Adrenal gland (tissue), 12 donors: ENCODE results near the gene RPS24. TPM values are rescaled to one million over a fixed set of nuclear protein-coding genes. Genes with fewer than 3 reads are reported as not detected.

ENCODE experiments used
- DNase-seq, 7 donors: peaks; one replicate each; pipeline ENCODE4 v3.0.0-alpha.2; 2019 to 2020
- H3K27ac ChIP-seq, 5 donors: fragments of 200-600 bp; sonication (generic) in 4 of 5; 1 replicate in 3 of 5; 2 replicates in 2 of 5; pipeline versions ENCODE4 v1.5.1 to v1.8.0; 2016 to 2020; ENCODE audit warnings: mild to moderate bottlenecking in 1 of 5
- H3K27me3 ChIP-seq: fragments of 200-600 bp; 2 replicates; pipeline ENCODE4 v1.8.0; 2021
- H3K36me3 ChIP-seq, 2 donors: fragments of 200-600 bp; replicated peaks in 1 of 2; 1 replicate in 1 of 2; 2 replicates in 1 of 2; pipeline versions ENCODE4 v1.5.1 to v1.8.0; 2018 to 2022
- H3K4me1 ChIP-seq, 2 donors: fragments of 200-600 bp; replicated peaks in 1 of 2; 1 replicate in 1 of 2; 2 replicates in 1 of 2; pipeline versions ENCODE4 v1.5.1 to v1.8.0; 2018 to 2021
- H3K4me3 ChIP-seq, 4 donors: fragments of 200-600 bp; sonication (generic) in 3 of 4; one replicate each; pipeline ENCODE4 v1.5.1; 2016 to 2018
- H3K9me3 ChIP-seq, 3 donors: fragments of 200-600 bp; sonication (generic) in 1 of 3; replicated peaks in 1 of 3; 1 replicate in 2 of 3; 2 replicates in 1 of 3; pipeline versions ENCODE4 v1.5.1 to v1.8.0; 2016 to 2021
- POLR2A ChIP-seq, 2 donors: fragments of 450-650 bp; IDR thresholded peaks; one replicate each; pipeline ENCODE4 v1.6.1; 2017; ENCODE audit warnings: antibody characterized with exemption in 2 of 2, mild to moderate bottlenecking in 2 of 2, moderate library complexity in 1 of 2
- WGBS, 4 donors: extraction: QIAGEN DNeasy Blood & Tissue Kit in 2 of 4; methylation state at CpG; one replicate each; pipeline versions ENCODE4 v1.1.5 to v1.1.7; 2013 to 2017; 5-methylcytosine and 5-hydroxymethylcytosine counted together
- intact Hi-C, 2 donors: fragments of 100-400 bp; cut with DNase I; formaldehyde crosslinking; loops; one replicate each; pipeline versions ENCODE4 v1.14.1 to v1.15.0; 2022 to 2023
- polyA plus RNA-seq, 3 donors: library from polyadenylated mRNA; stranded (reverse); fragments of 200-250 nt in 2 of 3; fragments of 350-450 nt in 1 of 3; fragmentation: Illumina TruSeq in 1 of 3; extraction: RNeasy Lipid Tissue Mini Kit (QIAGEN cat#74804) in 1 of 3; gene quantifications; one replicate each; pipeline ENCODE4 v1.2.3, GENCODE V29; 2013 to 2014
- total RNA-seq, 9 donors: library from RNA; depleted of rRNA in 4 of 9; stranded (reverse); fragments of >200 nt in 4 of 9; fragments of 120-200 nt in 1 of 9; fragmentation: NEBNext Ultra II Directional in 1 of 9; extraction: Animal tissue kit (Norgen Biotek cat#: 25700) in 1 of 9; gene quantifications; one replicate each; pipeline versions ENCODE4 v1.1.0 to v1.2.4, GENCODE V29; 2013 to 2023
- TF ChIP-seq, protein P1 (sequence below), 6 experiments: fragments of 450-650 bp in 4 of 6; fragments of 200-600 bp in 2 of 6; sonication (generic) in 1 of 6; IDR thresholded peaks; 1 replicate in 5 of 6; 2 replicates in 1 of 6; pipeline versions ENCODE4 v1.5.1 to v1.8.0; 2016 to 2021; ENCODE audit warnings: antibody characterized with exemption in 6 of 6, mild to moderate bottlenecking in 2 of 6, moderate library complexity in 1 of 6
- donor health status: healthy with polysubstance abuse.
- donor health status: Bipolar disorder and iron deficiency.
- donor health status: DM: yes; HTN: yes; CAD: no.
- donor health status: DM: no; HTN: no; CAD: no.
- donor health status: DM: no; HTN: no; CAD: no.
- donor health status: DM: yes; HTN: yes; CAD: no.

Gene RPS24
- total and polyA plus RNA-seq, 12 donors = 1,129 to 4,974 (median 1,962) TPM

DNA sequence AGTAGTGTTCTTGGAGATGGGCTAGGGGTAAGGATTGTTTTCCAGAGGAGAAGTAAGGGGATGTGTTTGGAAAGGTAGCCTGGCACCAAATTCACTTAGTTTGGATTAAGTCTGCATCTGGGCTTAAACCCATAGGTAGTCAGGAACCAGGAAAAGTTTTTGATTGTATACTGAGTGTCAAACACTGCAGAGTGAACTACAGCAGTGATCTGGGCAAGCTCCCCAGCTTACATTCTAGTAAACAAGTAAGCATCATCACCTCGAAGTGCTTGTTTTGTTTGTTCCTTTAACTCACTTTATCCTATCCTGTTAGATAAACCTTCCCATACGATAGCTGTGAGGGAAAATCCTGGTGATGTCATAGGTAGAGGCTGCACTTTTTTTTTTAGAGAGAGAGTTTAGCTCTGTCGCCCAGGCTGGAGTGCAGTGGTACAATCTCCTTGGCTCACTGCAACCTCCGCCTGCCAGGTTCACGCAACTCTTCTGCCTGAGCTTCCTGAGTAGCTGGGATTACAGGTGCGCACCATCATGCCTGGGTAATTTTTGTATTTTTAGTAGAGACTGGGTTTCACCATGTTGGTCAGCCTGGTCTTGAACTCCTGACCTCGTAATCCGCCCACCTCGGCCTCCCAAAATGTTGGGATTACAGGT is 2.4 kb downstream of the RPS24 start:
- no peak for TF ChIP-seq POLR2A (IDR thresholded peaks at IDR 0.05)
- TF ChIP-seq, protein P1, sequence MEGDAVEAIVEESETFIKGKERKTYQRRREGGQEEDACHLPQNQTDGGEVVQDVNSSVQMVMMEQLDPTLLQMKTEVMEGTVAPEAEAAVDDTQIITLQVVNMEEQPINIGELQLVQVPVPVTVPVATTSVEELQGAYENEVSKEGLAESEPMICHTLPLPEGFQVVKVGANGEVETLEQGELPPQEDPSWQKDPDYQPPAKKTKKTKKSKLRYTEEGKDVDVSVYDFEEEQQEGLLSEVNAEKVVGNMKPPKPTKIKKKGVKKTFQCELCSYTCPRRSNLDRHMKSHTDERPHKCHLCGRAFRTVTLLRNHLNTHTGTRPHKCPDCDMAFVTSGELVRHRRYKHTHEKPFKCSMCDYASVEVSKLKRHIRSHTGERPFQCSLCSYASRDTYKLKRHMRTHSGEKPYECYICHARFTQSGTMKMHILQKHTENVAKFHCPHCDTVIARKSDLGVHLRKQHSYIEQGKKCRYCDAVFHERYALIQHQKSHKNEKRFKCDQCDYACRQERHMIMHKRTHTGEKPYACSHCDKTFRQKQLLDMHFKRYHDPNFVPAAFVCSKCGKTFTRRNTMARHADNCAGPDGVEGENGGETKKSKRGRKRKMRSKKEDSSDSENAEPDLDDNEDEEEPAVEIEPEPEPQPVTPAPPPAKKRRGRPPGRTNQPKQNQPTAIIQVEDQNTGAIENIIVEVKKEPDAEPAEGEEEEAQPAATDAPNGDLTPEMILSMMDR (IDR thresholded peaks at IDR 0.05) = no peak
- Histone ChIP-seq H3K27ac (peak overlapping the region in 1 of 5 donors; percentile 75), H3K4me3 (no peak overlapping the region), H3K4me1 (peaks cover 12 to 50% of the 10 kb centered on the region in 2 donors), H3K36me3 (peaks cover 0 to 59% of the 10 kb centered on the region in 2 donors), H3K9me3 (no peaks in the 10 kb centered on the region), H3K27me3 (no peaks in the 10 kb centered on the region)
- 78 to 84% (median 81%) methylated on average over 9 of the region's 9 CpGs for WGBS, 4 donors
- DNase-seq = no peak
- intact Hi-C loops = no loop called here

DNA sequence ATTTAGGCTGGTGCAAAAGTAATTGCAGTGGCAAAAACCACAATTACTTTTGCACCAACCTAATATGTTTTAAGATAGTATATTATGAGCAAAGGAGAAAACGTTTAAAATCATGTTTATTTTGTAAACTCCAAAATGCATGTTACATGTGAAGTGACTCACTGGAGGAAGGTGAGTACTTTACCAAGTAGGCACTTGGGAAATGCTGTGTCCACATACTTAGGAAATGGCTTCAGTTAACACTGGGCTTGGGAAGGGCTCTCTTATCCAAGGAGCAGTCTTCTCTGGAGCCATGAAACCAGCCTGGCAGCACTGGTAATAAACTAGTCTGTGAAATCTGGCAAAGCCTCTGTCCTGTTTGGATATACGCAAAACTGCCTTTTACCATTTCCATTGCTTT is 4.4 kb downstream of the RPS24 start:
- Histone ChIP-seq H3K4me1 (peaks cover 12 to 50% of the 10 kb centered on the region in 2 donors), H3K27me3 (no peaks in the 10 kb centered on the region), H3K9me3 (no peaks in the 10 kb centered on the region), H3K4me3 (no peak overlapping the region), H3K36me3 (peaks cover 0 to 74% of the 10 kb centered on the region in 2 donors), H3K27ac (no peak overlapping the region)
- TF ChIP-seq, protein P1 (IDR thresholded peaks at IDR 0.05) = no peak
- TF ChIP-seq POLR2A (IDR thresholded peaks at IDR 0.05) = no peak
- no peak for DNase-seq
- WGBS, 4 donors = 67 to 69% (median 68%) methylated on average over 2 of the region's 2 CpGs
- intact Hi-C loops = no loop called here

DNA sequence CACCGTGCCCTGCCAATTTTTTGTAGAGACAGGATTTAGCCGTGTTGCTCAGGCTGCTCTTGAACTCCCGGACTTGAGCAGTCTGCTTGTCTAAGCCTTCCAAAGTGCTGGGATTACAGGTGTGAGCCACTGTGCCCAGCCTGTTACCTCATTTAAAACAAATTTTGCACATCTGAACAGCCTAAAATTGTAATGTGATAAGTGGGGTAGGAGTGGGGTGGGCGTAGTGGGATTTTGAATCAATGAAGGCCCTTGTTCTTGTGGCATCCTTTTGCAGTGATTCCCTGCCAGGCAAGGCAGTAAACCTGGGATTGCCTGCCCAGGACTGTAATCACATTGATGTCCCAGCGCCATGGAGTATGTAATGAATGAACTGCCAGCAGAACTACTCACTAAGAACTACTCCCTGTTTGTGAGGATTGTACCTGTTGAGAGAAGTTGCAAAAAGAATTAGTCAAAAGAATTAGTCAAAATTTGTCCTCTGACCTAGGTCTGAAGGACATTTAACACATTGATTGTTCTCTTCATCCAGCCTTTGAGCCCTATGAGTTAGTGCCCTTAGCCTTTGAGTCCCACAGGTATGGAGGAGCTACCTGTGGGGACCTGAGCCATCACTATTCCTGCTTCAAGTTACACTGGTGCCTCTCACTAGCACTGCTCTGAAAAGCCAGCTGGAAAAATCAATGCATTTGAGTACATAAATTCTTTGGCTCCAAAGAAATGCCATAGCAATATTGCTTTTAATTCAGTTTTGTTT is 5.3 kb downstream of the RPS24 start:
- intact Hi-C loops = no loop called here
- Histone ChIP-seq H3K36me3 (peaks cover 0 to 74% of the 10 kb centered on the region in 2 donors), H3K4me1 (peaks cover 12 to 59% of the 10 kb centered on the region in 2 donors), H3K9me3 (no peaks in the 10 kb centered on the region), H3K4me3 (no peak overlapping the region), H3K27ac (no peak overlapping the region), H3K27me3 (no peaks in the 10 kb centered on the region)
- no peak for DNase-seq
- 72 to 90% (median 81%) methylated on average over 5 of the region's 5 CpGs for WGBS, 4 donors
- TF ChIP-seq, protein P1 (IDR thresholded peaks at IDR 0.05) = no peak
- TF ChIP-seq POLR2A (IDR thresholded peaks at IDR 0.05) = no peak

DNA sequence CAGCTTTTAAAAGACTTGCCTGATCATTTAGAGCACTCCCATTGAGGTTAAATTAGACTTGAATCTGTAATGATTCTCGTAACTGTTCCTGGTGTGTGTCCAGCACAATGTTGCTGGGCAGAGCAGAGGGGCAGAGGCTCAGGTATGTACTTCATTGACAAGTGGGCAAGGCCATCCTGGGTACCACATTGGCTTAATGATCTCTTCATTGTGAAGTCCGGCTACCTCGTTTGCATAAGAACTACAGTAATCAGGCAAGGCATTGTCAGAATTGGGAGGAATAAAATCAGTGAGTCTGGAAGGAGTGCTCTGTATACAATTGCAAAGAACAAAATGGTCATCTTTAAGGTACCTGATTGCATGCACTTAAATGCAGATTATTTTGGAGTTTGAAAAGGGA is 6.1 kb downstream of the RPS24 start:
- Histone ChIP-seq H3K4me1 (peaks cover 7 to 56% of the 10 kb centered on the region in 2 donors), H3K4me3 (no peak overlapping the region), H3K9me3 (no peaks in the 10 kb centered on the region), H3K27me3 (no peaks in the 10 kb centered on the region), H3K36me3 (peaks cover 0 to 74% of the 10 kb centered on the region in 2 donors), H3K27ac (no peak overlapping the region)
- TF ChIP-seq, protein P1 (IDR thresholded peaks at IDR 0.05) = no peak
- no peak for TF ChIP-seq POLR2A (IDR thresholded peaks at IDR 0.05)
- 71 to 78% (median 74%) methylated on average over 3 of the region's 3 CpGs for WGBS, 4 donors
- no peak for DNase-seq
- intact Hi-C loops = loop anchor here (10.0 kb wide), 3 partner anchors 255 to 615 kb away; no protein-coding TSS in a partner anchor
